ENCODE data around the gene PBX1. TPM values are rescaled to one million over a fixed set of nuclear protein-coding genes. Genes with fewer than 3 reads are reported as not detected.

Gene PBX1
- total RNA-seq, 1 donor from 2014 or later: 29.7 TPM

- no peak overlapping the region for H3K4me3 Mint-ChIP-seq (ENCODE audit: unreplicated experiment)
- H3K36me3 Mint-ChIP-seq (ENCODE audit: unreplicated experiment): peaks cover 2% of the 10 kb centered on the region
- H3K27ac Mint-ChIP-seq (ENCODE audit: unreplicated experiment): no peak overlapping the region
- DNase-seq (ENCODE audit: extremely low spot score, unreplicated experiment): no peak
- TF ChIP-seq CTCF (IDR thresholded peaks at IDR 0.05): no peak
- H3K9me3 Mint-ChIP-seq (ENCODE audit: unreplicated experiment): no peaks in the 10 kb centered on the region
- no peaks in the 10 kb centered on the region for H3K27me3 Mint-ChIP-seq (ENCODE audit: unreplicated experiment)
- peaks cover 12% of the 10 kb centered on the region for H3K4me1 Mint-ChIP-seq (ENCODE audit: unreplicated experiment)
These were observed 86.9 kb downstream of the PBX1 start for GRCh38 chr1:164645921-164646320.

- Mint-ChIP-seq H3K27ac (ENCODE audit: unreplicated experiment) (no peak overlapping the region), H3K9me3 (ENCODE audit: unreplicated experiment) (no peaks in the 10 kb centered on the region), H3K27me3 (ENCODE audit: unreplicated experiment) (no peaks in the 10 kb centered on the region), H3K4me1 (ENCODE audit: unreplicated experiment) (peaks cover 20% of the 10 kb centered on the region), H3K4me3 (ENCODE audit: unreplicated experiment) (no peak overlapping the region), H3K36me3 (ENCODE audit: unreplicated experiment) (no peaks in the 10 kb centered on the region)
- no peak for TF ChIP-seq CTCF (IDR thresholded peaks at IDR 0.05)
- DNase-seq (ENCODE audit: extremely low spot score, unreplicated experiment): no peak
These were observed 88.2 kb downstream of the PBX1 start for GRCh38 chr1:164647211-164647610.

GRCh38 chr1:164648636-164649035 is 89.7 kb downstream of the PBX1 start:
- no peak overlapping the region for H3K27ac Mint-ChIP-seq (ENCODE audit: unreplicated experiment)
- no peak overlapping the region for H3K4me3 Mint-ChIP-seq (ENCODE audit: unreplicated experiment)
- H3K36me3 Mint-ChIP-seq (ENCODE audit: unreplicated experiment): no peaks in the 10 kb centered on the region
- DNase-seq (ENCODE audit: extremely low spot score, unreplicated experiment): no peak
- no peak for TF ChIP-seq CTCF (IDR thresholded peaks at IDR 0.05)
- no peaks in the 10 kb centered on the region for H3K27me3 Mint-ChIP-seq (ENCODE audit: unreplicated experiment)
- H3K9me3 Mint-ChIP-seq (ENCODE audit: unreplicated experiment): no peaks in the 10 kb centered on the region
- peaks cover 22% of the 10 kb centered on the region for H3K4me1 Mint-ChIP-seq (ENCODE audit: unreplicated experiment)

GRCh38 chr1:164649146-164649545 is 90.2 kb downstream of the PBX1 start:
- Mint-ChIP-seq H3K27ac (ENCODE audit: unreplicated experiment) (no peak overlapping the region), H3K4me3 (ENCODE audit: unreplicated experiment) (no peak overlapping the region), H3K36me3 (ENCODE audit: unreplicated experiment) (no peaks in the 10 kb centered on the region), H3K9me3 (ENCODE audit: unreplicated experiment) (no peaks in the 10 kb centered on the region), H3K4me1 (ENCODE audit: unreplicated experiment) (peaks cover 22% of the 10 kb centered on the region), H3K27me3 (ENCODE audit: unreplicated experiment) (no peaks in the 10 kb centered on the region)
- DNase-seq (ENCODE audit: extremely low spot score, unreplicated experiment): no peak
- no peak for TF ChIP-seq CTCF (IDR thresholded peaks at IDR 0.05)

- DNase-seq (ENCODE audit: extremely low spot score, unreplicated experiment): no peak
- no peak overlapping the region for H3K4me3 Mint-ChIP-seq (ENCODE audit: unreplicated experiment)
- no peaks in the 10 kb centered on the region for H3K9me3 Mint-ChIP-seq (ENCODE audit: unreplicated experiment)
- H3K27ac Mint-ChIP-seq (ENCODE audit: unreplicated experiment): no peak overlapping the region
- peaks cover 21% of the 10 kb centered on the region for H3K4me1 Mint-ChIP-seq (ENCODE audit: unreplicated experiment)
- TF ChIP-seq CTCF (IDR thresholded peaks at IDR 0.05): no peak
- H3K36me3 Mint-ChIP-seq (ENCODE audit: unreplicated experiment): no peaks in the 10 kb centered on the region
- H3K27me3 Mint-ChIP-seq (ENCODE audit: unreplicated experiment): no peaks in the 10 kb centered on the region
These were observed 91.5 kb downstream of the PBX1 start for GRCh38 chr1:164650531-164650930.

Data from osteocyte (in vitro differentiated cells).